Tibial nerve (tissue), 4 donors: ENCODE data around the gene ADIRF.

Source experiments
- EP300 ChIP-seq, 2 donors: sonication (generic); formaldehyde crosslinking; IDR thresholded peaks; one replicate each; pipeline ENCODE4 v1.6.1; 2017; ENCODE audit warnings: antibody characterized with exemption in 2 of 2, mild to moderate bottlenecking in 1 of 2
- POLR2A ChIP-seq, 2 donors: fragments of 450-650 bp; IDR thresholded peaks; one replicate each; pipeline ENCODE4 v1.6.1; 2017; ENCODE audit warnings: antibody characterized with exemption in 2 of 2, mild to moderate bottlenecking in 2 of 2, moderate library complexity in 2 of 2
- TF ChIP-seq, protein P1 (sequence below), 5 experiments: fragments of 200-600 bp in 3 of 5; fragments of 450-650 bp in 2 of 5; sonication (generic) in 3 of 5; IDR thresholded peaks; one replicate each; pipeline ENCODE4 v1.5.1; 2016 to 2019; ENCODE audit warnings: antibody characterized with exemption in 5 of 5, mild to moderate bottlenecking in 3 of 5, moderate library complexity in 2 of 5

DNA sequence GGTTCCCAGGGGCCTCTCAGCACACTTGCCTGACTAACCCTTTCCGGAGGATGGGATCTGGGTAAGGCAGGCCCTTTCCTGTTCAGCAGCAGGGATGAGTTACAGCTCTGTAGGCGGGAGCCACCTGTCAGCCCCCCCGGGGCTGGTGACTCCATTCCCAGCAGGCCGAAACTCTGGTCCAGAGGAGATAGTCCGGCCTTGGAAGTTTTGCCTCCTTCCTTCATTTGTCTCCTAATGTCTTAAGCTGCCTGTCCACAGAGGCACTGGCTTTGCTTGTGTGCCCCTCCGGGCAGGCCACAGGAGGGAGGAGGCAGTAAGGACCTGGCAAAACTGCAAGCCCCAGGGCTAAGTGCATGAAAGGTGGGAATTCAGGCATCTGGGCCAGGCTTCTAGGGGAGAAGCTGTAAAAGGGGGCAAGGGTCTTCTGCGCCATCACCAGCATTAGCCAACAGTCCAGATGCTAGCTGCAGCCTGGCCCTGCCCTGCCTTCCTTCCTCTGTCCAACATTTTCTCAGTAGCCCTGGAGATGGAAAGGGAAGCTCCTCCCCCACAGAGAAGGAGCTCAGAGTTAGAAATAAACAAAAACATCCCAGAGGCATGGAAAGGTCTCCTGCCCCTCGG lies 1.2 kb downstream of the ADIRF start:
- TF ChIP-seq POLR2A (IDR thresholded peaks at IDR 0.05) (no peak), EP300 (IDR thresholded peaks at IDR 0.05) (no peak)
- TF ChIP-seq, protein P1, sequence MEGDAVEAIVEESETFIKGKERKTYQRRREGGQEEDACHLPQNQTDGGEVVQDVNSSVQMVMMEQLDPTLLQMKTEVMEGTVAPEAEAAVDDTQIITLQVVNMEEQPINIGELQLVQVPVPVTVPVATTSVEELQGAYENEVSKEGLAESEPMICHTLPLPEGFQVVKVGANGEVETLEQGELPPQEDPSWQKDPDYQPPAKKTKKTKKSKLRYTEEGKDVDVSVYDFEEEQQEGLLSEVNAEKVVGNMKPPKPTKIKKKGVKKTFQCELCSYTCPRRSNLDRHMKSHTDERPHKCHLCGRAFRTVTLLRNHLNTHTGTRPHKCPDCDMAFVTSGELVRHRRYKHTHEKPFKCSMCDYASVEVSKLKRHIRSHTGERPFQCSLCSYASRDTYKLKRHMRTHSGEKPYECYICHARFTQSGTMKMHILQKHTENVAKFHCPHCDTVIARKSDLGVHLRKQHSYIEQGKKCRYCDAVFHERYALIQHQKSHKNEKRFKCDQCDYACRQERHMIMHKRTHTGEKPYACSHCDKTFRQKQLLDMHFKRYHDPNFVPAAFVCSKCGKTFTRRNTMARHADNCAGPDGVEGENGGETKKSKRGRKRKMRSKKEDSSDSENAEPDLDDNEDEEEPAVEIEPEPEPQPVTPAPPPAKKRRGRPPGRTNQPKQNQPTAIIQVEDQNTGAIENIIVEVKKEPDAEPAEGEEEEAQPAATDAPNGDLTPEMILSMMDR (IDR thresholded peaks at IDR 0.05) = no peak
